Measurements from ENCODE around the gene HTRA3. TPM values are rescaled to one million over a fixed set of nuclear protein-coding genes. Genes with fewer than 3 reads are reported as not detected.
A peak's percentile ranks its signal among the peaks of the same experiment; 100 is the strongest.
"Not testable (repeated sequence)": the region's sequence is repeated elsewhere in the genome, so short reads cannot be mapped to it uniquely, and the experiment has no call there.

Gene HTRA3
- total and polyA plus RNA-seq, 7 experiments from 2014 or later, result not detected

DNA sequence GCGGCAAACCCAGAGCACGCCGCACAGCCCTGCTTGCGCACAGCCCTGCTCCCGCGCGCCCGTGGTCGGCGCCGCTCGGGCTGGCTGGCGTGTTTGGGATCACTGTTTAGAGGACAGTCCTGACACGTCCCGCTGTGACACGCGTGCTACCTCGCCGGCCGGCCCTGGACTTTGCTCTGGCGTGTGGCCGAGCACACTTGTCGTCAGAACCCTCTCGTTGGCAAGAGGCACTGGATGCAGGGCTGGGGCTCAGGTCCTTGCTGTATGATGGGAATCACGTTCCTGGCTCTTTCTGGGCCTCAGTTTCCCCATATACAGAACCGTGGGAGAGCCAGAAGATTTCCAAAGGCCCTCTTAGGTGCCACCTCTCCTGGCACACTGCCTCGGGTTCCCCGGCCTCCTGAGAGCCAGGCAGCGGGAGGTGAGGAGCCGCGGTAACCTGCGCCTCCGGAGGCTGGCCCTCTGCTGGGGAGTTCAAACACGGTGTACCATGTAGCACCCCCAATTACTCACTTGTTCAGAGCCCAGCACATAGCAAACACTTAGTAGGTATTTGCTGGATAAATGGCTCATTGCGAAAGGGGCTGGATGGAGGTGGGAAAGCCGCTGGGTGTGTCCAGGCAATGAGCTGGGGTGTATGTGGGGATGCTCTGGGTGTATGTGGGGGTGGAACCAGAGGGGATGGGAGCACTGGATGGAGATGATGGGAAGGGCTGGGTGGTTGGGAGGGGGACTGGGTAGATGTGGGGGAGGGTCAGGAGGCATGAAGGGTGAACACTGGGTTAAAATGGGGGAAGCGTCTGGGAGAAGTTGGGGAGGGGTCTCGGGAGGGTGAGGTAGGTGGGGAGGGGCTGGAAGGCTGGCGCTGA is 76.6 kb downstream of the HTRA3 start:
- no peaks in the 10 kb centered on the region for H3K9me3 ChIP-seq (ENCODE audit: control insufficient read depth in 2 of 3, low read length in 3 of 3)
- POLR2A ChIA-PET, result no interaction called here
- H3K4me3 ChIP-seq (ENCODE audit: low read length), result no peak overlapping the region
- Mint-ChIP-seq H3K27me3 (peaks cover 0 to 16% (median 8%) of the 10 kb centered on the region in 5 donors), H3K4me1 (no peaks in the 10 kb centered on the region), H3K4me3 (no peak overlapping the region), H3K36me3 (peaks cover 0 to 3% (median 0%) of the 10 kb centered on the region in 5 donors), H3K9me3 (no peaks in the 10 kb centered on the region), H3K27ac (no peak overlapping the region)
- intact Hi-C loops (cut with micrococcal nuclease), result no loop called here
- no peaks in the 10 kb centered on the region for H3K36me3 ChIP-seq (ENCODE audit: control insufficient read depth in 2 of 3, insufficient read depth in 3 of 3, low read length in 3 of 3)
- H3K27me3 ChIP-seq (ENCODE audit: control insufficient read depth in 2 of 2, insufficient read depth in 2 of 2, low read length in 2 of 2), result no peaks in the 10 kb centered on the region
- CTCF ChIA-PET, result no interaction called here
- H3K27ac ChIP-seq (ENCODE audit: low read depth, low read length), result no peak overlapping the region
- ATAC-seq (no peak), DNase-seq (no peak)
- no peaks in the 10 kb centered on the region for H3K4me1 ChIP-seq (ENCODE audit: control insufficient read depth in 2 of 2, insufficient read depth in 2 of 2, low read length in 2 of 2)

DNA sequence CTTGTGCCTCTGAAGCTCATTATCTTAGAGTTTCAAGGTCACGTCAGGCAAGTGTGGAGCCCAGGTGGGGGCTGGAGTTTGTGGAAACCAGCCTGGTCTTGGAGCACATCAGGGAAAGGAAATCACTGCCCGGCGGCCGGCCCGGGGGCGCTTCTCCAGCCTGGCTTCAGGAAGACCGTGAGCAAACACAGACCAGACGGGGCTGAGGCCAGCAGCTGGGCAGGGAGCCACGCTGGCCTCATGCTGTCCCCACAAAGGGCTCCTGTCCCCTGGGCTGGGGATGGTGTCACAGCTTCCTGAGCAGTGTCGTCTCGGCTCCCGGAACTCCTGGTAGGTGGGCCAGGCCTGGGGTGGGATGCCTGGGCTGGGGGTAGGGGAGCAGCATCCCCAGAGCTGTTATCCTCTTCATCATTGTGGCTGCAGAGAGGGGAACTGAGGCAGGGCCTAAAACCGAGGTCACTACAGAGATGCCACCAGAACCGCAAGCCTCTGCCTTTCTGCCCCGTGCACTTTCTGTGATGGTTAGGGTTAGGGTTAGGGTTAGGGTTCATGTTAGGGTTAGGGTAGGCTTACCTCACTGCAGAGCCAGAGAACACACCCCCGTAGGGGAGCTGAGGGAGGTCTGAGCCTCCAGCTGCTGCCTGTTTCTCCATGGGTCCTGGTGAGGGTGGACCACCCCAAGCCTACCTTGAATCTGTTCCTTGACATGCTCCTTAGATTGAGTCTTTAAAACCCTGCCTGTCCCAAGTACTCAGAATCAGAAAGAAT is 77.5 kb downstream of the HTRA3 start:
- H3K4me3 ChIP-seq (ENCODE audit: low read length), result no peak overlapping the region
- H3K36me3 ChIP-seq (ENCODE audit: control insufficient read depth in 2 of 3, insufficient read depth in 3 of 3, low read length in 3 of 3), result no peaks in the 10 kb centered on the region
- no peaks in the 10 kb centered on the region for H3K4me1 ChIP-seq (ENCODE audit: control insufficient read depth in 2 of 2, insufficient read depth in 2 of 2, low read length in 2 of 2)
- H3K9me3 ChIP-seq (ENCODE audit: control insufficient read depth in 2 of 3, low read length in 3 of 3), result no peaks in the 10 kb centered on the region
- intact Hi-C loops (cut with micrococcal nuclease), result no loop called here
- ChIA-PET CTCF (no interaction called here), POLR2A (no interaction called here)
- H3K27ac ChIP-seq (ENCODE audit: low read depth, low read length), result no peak overlapping the region
- DNase-seq (no peak), ATAC-seq (no peak)
- Mint-ChIP-seq H3K36me3 (no peaks in the 10 kb centered on the region), H3K4me3 (no peak overlapping the region), H3K27me3 (peaks cover 0 to 11% (median 5%) of the 10 kb centered on the region in 5 donors), H3K27ac (no peak overlapping the region), H3K4me1 (no peaks in the 10 kb centered on the region), H3K9me3 (no peaks in the 10 kb centered on the region)
- no peaks in the 10 kb centered on the region for H3K27me3 ChIP-seq (ENCODE audit: control insufficient read depth in 2 of 2, insufficient read depth in 2 of 2, low read length in 2 of 2)

DNA sequence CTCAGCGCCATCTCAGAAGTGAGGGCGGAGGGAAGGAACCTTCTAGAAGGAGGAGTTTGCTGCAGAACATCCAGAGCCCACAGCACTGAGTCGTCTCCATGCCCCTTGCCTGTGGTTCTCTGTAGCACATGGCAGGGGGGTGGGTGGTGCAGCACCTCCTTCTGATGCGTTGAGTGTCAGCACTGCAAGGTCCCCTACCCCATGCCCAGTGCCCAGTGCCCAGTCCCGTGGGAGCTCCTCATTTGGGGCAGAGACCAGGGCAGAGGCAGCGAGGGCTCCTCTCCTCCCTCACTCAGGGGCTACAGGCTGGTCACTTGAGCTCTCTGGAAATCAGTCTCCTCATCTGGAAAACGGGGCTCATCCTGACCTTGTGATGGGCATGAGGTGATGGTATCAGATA is 78.1 kb downstream of the HTRA3 start:
- Histone ChIP-seq H3K9me3 (ENCODE audit: control insufficient read depth in 2 of 3, low read length in 3 of 3) (no peaks in the 10 kb centered on the region), H3K27me3 (ENCODE audit: control insufficient read depth in 2 of 2, insufficient read depth in 2 of 2, low read length in 2 of 2) (no peaks in the 10 kb centered on the region), H3K27ac (ENCODE audit: low read depth, low read length) (no peak overlapping the region), H3K4me1 (ENCODE audit: control insufficient read depth in 2 of 2, insufficient read depth in 2 of 2, low read length in 2 of 2) (no peaks in the 10 kb centered on the region), H3K36me3 (ENCODE audit: control insufficient read depth in 2 of 3, insufficient read depth in 3 of 3, low read length in 3 of 3) (no peaks in the 10 kb centered on the region), H3K4me3 (ENCODE audit: low read length) (no peak overlapping the region)
- DNase-seq (no peak), ATAC-seq (peak; percentile 3)
- Mint-ChIP-seq H3K27me3 (peaks cover 0 to 9% (median 5%) of the 10 kb centered on the region in 5 donors), H3K4me1 (no peaks in the 10 kb centered on the region), H3K36me3 (no peaks in the 10 kb centered on the region), H3K9me3 (no peaks in the 10 kb centered on the region), H3K27ac (no peak overlapping the region), H3K4me3 (no peak overlapping the region)
- intact Hi-C loops (cut with micrococcal nuclease), result no loop called here
- CTCF ChIA-PET, result no interaction called here
- POLR2A ChIA-PET, result no interaction called here

DNA sequence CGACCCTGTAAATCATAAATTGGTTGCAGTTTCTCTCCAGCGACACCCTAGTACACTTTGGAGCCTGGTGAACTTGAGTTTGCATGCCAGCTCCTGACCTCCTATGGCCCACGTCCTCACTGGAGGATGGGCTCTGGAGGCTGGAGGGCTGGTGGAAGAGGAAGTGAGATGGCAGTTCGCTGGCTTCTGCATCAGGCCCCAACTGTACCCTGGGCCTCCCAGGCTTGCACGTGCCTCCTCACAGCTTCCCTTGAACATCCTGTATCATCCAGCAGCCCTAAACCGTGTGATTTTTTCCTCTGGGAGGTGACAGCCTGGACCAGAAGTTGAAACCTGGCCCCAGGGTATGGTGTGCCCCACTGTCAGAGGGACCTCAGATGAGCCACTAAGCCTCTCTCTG is 78.5 kb downstream of the HTRA3 start:
- no peaks in the 10 kb centered on the region for H3K36me3 ChIP-seq (ENCODE audit: control insufficient read depth in 2 of 3, insufficient read depth in 3 of 3, low read length in 3 of 3)
- ATAC-seq, result peak; percentile 47
- H3K27me3 ChIP-seq (ENCODE audit: control insufficient read depth in 2 of 2, insufficient read depth in 2 of 2, low read length in 2 of 2), result no peaks in the 10 kb centered on the region
- H3K4me1 Mint-ChIP-seq, result no peaks in the 10 kb centered on the region
- no peaks in the 10 kb centered on the region for H3K36me3 Mint-ChIP-seq
- peaks cover 0 to 9% (median 5%) of the 10 kb centered on the region in 5 donors for H3K27me3 Mint-ChIP-seq
- H3K4me3 Mint-ChIP-seq, result no peak overlapping the region
- POLR2A ChIA-PET, result no interaction called here
- H3K9me3 ChIP-seq (ENCODE audit: control insufficient read depth in 2 of 3, low read length in 3 of 3), result no peaks in the 10 kb centered on the region
- H3K27ac ChIP-seq (ENCODE audit: low read depth, low read length), result no peak overlapping the region
- CTCF ChIA-PET, result no interaction called here
- no peaks in the 10 kb centered on the region for H3K4me1 ChIP-seq (ENCODE audit: control insufficient read depth in 2 of 2, insufficient read depth in 2 of 2, low read length in 2 of 2)
- no peak overlapping the region for H3K4me3 ChIP-seq (ENCODE audit: low read length)
- no peaks in the 10 kb centered on the region for H3K9me3 Mint-ChIP-seq
- intact Hi-C loops (cut with micrococcal nuclease), result no loop called here
- H3K27ac Mint-ChIP-seq, result no peak overlapping the region
- DNase-seq, result no peak

DNA sequence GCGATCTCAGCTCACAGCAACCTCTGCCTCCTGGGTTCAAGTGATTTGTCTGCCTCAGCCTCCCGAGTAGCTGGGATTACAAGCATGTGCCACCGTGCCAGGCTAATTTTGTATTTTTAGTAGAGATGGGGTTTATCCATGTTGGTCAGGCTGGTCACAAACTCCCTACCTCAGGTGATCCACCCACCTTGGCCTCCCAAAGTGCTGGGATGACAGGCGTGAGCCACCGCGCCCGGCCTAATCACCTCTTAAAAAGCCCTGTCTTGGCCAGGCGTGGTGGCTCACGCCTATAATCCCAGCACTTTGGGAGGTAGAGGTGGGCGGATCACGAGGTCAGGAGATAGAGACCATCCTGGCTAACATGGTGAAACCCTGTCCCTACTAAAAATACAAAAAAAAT is 79.7 kb downstream of the HTRA3 start:
- DNase-seq; H3K4me1 Mint-ChIP-seq; ATAC-seq; H3K36me3 Mint-ChIP-seq; H3K27ac Mint-ChIP-seq; H3K36me3 ChIP-seq (ENCODE audit: control insufficient read depth in 2 of 3, insufficient read depth in 3 of 3, low read length in 3 of 3); H3K4me3 Mint-ChIP-seq; H3K9me3 ChIP-seq (ENCODE audit: control insufficient read depth in 2 of 3, low read length in 3 of 3); H3K27me3 Mint-ChIP-seq; H3K9me3 Mint-ChIP-seq; CTCF ChIA-PET; intact Hi-C loops (cut with micrococcal nuclease); H3K27ac ChIP-seq (ENCODE audit: low read depth, low read length); H3K4me1 ChIP-seq (ENCODE audit: control insufficient read depth in 2 of 2, insufficient read depth in 2 of 2, low read length in 2 of 2); POLR2A ChIA-PET; H3K4me3 ChIP-seq (ENCODE audit: low read length); H3K27me3 ChIP-seq (ENCODE audit: control insufficient read depth in 2 of 2, insufficient read depth in 2 of 2, low read length in 2 of 2): not testable (repeated sequence)

DNA sequence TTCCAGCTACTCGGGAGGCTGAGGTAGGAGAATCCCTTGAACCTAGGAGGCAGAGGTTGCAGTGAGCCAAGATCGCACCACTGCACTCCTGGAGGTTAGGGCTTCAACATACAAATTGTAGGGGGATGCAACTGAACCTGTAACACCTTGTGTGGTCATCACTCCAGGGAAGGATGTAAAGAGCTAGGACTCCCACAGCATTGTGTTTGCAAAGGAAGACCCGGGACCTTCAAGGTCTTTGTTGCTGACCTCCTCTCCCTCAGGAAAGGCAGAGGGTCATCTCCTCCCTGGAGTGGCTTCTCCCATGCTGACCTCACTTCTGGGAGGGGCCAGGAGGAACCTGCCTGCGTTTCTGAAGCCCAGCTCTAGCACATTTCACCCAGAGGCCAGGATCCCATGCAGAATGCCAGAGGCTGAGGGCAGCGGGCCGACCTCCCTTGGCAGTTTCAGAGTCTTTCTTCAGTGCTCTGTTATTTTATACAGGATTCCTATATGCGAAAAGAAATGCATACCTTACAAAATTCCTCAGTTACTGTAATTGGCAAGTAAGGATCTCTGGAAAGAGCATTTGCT is 80.2 kb downstream of the HTRA3 start:
- Histone ChIP-seq H3K27me3 (ENCODE audit: control insufficient read depth in 2 of 2, insufficient read depth in 2 of 2, low read length in 2 of 2) (no peaks in the 10 kb centered on the region), H3K27ac (ENCODE audit: low read depth, low read length) (no peak overlapping the region), H3K4me3 (ENCODE audit: low read length) (no peak overlapping the region), H3K4me1 (ENCODE audit: control insufficient read depth in 2 of 2, insufficient read depth in 2 of 2, low read length in 2 of 2) (no peaks in the 10 kb centered on the region), H3K36me3 (ENCODE audit: control insufficient read depth in 2 of 3, insufficient read depth in 3 of 3, low read length in 3 of 3) (no peaks in the 10 kb centered on the region), H3K9me3 (ENCODE audit: control insufficient read depth in 2 of 3, low read length in 3 of 3) (no peaks in the 10 kb centered on the region)
- Mint-ChIP-seq H3K4me1 (peaks cover 0 to 1% (median 0%) of the 10 kb centered on the region in 7 donors), H3K9me3 (peaks cover 0 to 7% (median 0%) of the 10 kb centered on the region in 11 donors), H3K27ac (no peak overlapping the region), H3K4me3 (no peak overlapping the region), H3K27me3 (peaks cover 0 to 8% (median 5%) of the 10 kb centered on the region in 5 donors), H3K36me3 (peaks cover 0 to 7% (median 0%) of the 10 kb centered on the region in 5 donors)
- no peak for DNase-seq
- intact Hi-C loops (cut with micrococcal nuclease), result no loop called here
- POLR2A ChIA-PET, result no interaction called here
- CTCF ChIA-PET, result no interaction called here
- no peak for ATAC-seq
